ENCODE results near the gene TRPV2.

Gene TRPV2

DNA sequence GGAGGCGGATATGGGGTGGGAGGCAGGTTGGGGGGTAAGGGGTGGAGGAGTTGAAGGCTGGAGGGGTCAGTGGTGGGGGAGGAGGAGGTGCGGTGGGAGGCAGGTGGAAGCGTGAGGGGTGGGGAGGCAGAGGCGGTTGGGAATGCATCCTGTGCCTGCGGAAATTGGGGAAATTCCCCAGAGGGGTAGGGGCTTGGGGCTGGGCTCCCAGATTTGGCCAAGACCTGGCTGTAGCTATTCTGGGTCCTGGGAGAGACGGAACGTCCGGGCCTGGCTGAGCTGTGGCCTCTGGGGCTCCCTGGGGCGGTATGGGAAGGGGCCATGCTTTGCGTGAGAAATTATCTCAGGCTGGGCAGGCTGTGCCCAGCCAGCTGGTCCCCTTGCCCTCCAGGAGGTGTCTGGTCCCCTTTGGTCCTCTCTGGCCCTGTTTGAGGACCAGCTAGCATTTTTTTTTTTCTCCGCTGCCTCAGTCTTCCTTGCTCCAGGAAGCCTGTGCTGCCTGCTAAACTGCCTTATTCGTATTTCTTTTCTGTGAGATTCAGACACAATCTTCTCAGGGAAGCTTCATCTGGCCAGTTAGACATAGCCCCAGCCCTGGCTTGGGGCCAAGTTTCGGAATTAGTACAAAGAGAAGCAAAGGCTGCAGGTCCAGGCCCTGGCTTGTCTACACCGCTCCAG lies 7.3 kb upstream of the TRPV2 start:
- DNase-seq = no peak

DNA sequence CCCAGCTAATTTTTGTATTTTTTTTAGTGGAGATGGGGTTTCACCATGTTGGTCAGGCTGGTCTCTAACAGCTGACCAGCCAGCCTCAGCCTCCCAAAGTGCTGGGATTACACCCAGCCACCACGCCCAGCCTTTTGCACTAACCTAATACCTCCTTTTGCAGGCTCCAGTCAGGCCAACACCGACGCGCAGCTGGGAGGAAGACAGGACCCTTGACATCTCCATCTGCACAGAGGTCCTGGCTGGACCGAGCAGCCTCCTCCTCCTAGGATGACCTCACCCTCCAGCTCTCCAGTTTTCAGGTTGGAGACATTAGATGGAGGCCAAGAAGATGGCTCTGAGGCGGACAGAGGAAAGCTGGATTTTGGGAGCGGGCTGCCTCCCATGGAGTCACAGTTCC lies 2.0 kb downstream of the TRPV2 start:
- no peak for DNase-seq

DNA sequence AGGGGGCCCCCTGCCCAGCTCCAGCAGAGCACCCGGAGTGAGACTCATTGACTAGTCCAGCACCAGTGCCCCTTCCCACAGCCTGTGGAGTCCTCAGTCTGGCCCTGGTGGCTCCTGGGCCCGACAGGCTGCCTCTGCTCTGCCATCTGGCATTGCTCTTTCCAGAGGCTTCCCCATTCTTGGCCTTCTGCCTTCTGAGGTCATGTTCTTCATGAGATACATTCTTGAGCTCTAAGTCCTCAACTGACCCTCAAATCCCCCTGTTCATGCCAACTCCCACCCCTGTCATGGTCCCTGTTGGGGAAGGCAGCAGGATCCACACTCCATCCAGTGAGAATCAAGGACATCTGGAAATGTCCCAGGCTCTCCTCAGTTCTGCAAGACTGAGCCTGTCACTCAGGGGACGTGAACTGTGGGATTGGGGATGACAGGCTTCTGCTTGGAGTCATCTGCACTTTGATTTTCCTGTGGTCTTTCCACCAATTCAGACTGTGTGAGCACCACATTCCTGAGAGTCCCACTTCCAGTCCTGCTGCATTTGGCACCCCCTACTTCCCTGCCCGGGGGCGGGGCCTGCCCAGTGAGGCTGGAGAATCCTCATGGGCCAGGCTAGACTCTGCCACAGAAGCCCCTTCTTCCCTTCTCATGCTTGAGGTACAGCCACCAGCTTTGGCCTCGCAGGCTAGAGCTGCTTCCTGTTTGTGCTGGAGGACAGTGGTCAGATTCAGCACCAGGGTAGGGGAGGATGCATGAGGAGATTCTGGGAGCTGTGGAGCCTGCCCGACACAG lies 2.7 kb downstream of the TRPV2 start:
- no peak for DNase-seq

DNA sequence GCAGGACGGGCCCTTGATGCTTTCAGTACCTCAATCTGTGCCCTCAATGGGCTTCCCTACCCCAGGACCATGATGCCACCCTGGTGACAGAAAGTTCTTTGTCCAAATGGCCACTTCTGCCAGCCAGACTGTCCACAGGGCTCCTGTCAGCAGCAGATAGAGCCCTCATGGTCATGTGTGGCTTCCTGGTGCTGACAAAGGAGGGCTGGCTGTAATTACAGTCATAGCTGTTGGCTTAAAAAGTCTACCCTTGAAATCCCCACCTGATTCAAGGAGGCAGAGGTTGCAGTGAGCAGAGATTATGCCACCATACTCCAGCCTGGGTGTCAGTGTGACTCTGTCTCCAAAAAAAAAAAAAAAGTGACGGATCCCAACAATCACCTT lies 3.3 kb downstream of the TRPV2 start:
- peak; percentile 53 for DNase-seq

DNA sequence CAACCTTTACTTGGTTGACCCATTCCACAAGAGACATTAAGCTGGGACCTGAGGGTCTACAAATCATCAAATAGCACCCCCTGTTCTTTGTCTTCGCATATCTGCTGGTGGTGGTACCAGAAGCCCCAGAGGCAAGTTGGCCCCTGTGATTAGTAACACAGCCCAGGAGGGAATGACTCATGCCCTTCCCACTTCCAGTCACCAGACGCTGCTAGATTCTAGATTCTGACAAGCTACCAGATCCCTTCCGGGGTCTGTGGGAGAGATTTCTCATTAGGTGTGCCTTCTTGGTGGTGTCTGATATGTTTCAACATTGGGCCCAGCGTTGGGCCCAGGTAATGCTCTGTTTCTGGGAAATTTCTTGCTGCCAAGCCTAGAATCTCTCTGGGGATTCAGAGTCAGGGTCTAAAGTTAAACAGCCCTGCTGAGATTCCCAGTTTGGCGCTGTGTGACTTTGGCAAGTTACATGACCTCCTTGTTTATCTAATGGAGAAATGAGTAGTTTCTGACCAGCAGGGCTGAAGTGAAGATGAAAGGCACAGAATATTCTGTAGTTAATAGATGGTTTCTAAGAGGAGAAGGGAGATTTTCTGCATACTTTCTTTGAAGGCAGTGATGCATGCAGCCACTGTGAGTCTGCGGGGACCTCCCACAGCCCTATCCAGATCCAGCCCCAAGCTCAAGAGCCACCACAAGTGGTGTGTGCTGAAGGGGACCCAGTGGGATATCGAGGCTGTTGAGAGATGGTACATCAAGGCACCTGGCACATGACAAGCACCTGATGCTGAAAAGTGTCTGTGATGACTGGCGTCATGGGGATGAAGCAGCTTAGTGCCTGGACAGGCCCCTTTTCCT lies 3.9 kb downstream of the TRPV2 start:
- peak; percentile 93 for DNase-seq

DNA sequence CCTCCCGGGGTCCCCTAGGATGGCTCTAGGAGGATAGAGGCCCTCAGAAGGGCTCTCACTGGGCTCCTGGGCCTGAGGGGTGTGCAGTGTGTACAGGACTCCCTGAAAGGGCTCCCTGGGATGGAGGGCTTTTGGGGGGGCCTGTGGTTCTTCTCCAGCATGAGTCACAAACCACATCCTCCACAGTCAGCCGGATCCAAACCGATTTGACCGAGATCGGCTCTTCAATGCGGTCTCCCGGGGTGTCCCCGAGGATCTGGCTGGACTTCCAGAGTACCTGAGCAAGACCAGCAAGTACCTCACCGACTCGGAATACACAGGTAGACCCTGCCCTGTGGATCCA lies 4.5 kb downstream of the TRPV2 start:
- peak; percentile 72 for DNase-seq

DNA sequence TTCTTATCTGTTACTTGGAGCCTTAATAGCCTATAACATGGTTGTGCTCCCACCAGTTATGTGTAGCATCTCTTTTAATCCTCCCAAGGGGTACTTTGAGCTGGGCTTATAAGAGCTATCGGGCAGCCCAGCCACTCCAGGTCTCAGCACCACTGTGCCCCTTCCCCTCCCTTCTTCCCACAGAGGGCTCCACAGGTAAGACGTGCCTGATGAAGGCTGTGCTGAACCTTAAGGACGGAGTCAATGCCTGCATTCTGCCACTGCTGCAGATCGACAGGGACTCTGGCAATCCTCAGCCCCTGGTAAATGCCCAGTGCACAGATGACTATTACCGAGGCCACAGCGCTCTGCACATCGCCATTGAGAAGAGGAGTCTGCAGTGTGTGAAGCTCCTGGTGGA lies 7.0 kb downstream of the TRPV2 start:
- DNase-seq = no peak

DNA sequence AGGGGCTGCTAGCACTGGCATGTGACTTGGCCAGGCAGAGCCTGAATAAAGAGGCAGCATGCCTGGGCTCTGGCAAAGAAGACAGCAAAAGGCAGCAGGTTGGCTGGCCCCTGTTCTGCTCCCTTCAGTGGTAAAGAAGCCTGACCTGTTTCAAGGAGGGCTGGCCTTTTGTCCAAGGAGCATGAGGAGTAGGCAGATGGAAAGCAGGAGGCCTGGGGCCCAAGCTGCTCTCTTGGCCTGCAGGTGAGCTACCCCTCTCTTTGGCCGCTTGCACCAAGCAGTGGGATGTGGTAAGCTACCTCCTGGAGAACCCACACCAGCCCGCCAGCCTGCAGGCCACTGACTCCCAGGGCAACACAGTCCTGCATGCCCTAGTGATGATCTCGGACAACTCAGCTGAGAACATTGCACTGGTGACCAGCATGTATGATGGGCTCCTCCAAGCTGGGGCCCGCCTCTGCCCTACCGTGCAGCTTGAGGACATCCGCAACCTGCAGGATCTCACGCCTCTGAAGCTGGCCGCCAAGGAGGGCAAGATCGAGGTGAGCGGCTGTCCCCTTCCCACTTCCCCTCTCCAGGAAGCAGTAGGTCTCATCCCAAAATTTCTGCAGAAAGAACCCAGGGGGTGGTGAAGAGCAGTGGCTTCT lies 8.0 kb downstream of the TRPV2 start:
- no peak for DNase-seq

DNA sequence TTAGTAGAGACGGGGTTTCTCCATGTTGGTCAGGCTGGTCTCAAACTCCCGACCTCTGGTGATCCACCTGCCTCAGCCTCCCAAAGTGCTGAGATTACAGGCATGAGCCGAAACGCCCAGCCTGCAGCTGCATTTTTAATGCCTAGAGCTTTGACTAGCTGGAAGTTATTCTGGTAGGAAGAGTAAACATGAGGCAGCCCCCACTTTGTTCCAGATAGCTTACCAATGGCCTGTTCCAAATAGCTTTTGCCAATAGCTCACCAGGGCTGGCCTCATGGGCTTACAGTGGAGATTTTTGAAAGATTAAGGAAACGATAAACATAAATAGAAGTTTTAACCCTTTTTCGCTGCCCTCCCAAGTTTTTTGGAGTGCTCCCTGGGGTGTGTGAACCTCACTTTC lies 9.8 kb downstream of the TRPV2 start:
- no peak for DNase-seq

DNA sequence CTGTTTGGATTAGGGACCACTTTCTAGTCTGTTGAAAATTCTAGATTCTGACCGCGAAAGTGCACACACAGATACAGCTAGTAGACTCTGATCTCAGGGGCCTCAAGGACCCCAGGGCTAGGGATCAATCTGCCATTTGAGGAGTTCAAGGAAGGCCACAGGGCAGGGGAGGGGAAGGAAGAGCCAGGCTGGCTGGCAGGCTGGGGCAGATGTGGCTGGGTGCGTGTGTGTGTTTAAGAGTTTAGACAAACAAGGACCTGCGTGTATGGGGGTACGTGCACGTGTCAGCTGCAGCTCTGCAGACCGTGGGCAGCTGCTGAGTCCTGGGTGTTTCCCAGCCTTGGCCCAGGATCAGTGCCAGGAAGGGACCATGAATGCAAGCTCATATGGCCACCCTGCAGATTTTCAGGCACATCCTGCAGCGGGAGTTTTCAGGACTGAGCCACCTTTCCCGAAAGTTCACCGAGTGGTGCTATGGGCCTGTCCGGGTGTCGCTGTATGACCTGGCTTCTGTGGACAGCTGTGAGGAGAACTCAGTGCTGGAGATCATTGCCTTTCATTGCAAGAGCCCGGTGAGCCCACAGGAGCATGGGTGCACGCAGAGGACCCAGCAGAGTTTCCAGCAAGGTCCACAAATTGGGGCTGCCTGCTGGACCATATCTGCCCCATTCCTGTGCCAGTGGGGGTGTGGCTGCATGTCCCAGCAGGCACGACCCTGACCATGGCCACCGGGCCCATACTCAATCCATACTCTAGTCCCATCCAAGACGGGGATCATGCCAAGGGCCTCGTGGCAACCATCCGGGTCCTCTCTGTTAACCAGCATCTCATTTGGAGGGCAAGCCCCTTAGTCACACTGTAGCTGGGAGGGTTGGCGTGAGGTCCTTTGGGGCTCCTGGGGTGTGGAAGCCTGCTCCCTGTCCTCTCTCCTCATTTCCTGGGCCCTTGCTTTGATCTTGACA lies 10.6 kb downstream of the TRPV2 start:
- no peak for DNase-seq

DNA sequence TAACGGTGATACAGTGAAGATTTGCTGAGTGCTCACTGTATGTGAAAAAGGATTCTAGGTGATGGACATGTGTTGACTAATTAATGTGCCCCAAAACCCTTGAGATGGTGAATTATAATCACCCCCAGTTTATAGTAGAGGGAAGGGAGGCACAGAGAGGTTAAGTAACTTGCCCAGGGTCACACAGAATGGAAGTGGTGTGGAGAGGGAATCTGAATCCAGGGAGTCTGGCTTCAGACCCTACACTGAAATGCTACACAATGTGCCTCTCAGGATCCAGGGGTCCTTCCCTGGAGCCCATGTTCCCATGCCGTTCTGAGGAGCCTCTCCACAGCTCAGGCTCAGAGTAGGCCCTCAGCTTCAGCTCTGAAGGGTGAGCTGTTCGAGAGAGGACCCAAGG lies 11.6 kb downstream of the TRPV2 start:
- DNase-seq = no peak

DNA sequence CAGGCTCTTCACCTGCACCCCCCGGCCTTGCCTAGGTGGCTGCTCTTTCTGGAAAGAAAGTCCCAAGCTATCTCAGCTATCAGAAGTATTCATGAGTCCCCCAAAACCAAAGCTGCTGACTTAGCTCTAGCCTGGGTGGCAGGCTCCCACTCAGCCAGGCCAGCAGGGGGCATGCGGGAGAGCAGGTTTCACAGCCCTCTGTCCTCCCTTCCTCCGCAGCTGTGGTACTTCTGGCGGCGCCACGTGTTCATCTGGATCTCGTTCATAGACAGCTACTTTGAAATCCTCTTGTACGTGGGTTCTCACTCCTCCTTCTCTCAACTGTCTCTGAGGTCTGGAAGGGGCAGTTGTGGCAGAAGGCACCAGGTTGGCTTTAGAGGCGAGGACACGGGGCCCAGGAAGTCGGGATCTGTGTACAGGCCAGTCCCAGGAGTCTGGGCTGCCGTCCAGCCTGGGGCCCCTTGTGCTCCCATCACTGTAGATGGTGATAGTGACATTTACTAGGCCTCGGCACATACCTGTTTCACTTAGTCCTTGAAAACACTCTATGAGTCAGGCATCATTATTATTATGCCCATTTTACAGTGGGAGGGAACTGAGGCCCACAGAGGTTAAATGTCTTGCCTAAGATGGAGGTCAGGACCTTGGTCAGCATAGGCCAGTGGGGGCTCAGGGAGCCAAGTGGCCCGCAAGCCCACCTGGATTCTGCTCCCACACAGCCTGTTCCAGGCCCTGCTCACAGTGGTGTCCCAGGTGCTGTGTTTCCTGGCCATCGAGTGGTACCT lies 12.9 kb downstream of the TRPV2 start:
- no peak for DNase-seq

DNA sequence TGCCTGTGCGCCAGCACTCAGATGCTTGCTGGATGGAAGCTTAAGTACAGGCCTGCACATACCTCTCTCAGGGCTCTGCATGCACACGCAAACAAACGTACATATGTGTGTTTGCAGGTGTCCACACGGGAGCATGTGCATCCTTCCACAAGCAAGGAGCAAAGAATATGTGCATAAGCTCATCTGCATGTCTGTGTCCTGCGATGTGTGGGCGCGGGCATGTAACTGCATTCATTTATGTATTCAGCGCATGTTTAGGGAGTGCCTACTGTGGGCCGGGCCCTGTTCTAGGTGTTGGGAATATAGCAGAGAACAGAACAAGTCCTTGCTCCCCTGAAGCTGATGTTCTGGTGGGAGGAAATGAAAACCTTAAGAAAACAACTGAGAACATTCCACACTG lies 13.7 kb downstream of the TRPV2 start:
- no peak for DNase-seq

DNA sequence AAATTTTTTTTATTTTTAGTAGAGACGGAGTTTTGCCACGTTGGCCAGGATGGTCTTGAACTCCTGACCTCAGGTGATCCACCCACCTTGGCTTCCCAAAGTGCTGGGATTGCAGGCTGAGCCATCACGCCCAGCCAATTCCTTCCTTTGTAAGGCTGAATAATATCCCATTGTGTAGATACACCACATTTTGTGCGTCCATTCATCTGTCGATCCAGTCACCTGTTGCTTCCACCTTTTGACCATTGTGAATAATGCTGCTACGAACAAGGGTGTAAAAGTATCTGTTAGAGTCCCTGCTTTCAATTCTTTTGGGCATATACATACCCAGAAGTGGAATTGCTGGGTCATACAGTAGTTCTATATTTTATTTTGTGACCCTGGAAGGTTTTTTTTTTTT lies 15.3 kb downstream of the TRPV2 start:
- DNase-seq = no peak

DNA sequence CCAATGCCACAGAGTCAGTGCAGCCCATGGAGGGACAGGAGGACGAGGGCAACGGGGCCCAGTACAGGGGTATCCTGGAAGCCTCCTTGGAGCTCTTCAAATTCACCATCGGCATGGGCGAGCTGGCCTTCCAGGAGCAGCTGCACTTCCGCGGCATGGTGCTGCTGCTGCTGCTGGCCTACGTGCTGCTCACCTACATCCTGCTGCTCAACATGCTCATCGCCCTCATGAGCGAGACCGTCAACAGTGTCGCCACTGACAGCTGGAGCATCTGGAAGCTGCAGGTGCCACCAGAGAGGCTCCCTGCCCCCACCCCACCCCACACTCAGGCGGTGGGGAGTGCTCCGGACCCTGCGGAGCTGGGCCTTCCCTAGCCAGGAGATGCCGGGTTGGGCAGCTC lies 16.6 kb downstream of the TRPV2 start:
- DNase-seq = no peak

DNA sequence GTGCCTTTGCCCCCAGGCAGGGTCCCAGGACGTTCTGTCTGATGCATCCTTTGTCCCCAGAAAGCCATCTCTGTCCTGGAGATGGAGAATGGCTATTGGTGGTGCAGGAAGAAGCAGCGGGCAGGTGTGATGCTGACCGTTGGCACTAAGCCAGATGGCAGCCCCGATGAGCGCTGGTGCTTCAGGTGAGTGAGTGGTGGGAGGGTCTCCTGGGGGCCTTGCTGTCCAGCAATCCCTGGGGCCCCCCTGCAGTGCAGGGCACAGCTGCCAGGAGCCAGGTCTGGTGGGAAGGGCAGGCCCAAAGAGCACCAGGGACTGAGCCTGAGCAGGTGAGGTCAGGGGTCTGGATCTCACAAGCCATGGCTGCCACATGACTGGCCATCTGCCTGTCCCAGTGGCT lies 18.1 kb downstream of the TRPV2 start:
- DNase-seq = no peak

DNA sequence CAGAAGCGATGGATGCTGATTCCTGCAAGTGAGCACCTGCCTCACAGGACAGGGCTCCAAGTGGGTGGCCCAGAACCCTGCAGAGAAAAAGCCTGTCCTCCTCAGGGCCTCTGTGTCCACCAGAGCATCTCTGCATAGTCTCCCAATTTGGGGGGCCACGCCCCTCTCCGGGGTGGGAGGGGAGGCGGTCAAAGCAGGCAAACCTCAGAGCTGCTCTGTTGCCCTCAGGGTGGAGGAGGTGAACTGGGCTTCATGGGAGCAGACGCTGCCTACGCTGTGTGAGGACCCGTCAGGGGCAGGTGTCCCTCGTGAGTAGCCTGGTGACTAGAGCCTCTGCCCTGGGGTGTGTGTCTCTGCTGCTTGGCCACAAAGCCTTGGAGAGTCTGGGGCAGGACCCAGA lies 19.3 kb downstream of the TRPV2 start:
- DNase-seq = no peak

DNA sequence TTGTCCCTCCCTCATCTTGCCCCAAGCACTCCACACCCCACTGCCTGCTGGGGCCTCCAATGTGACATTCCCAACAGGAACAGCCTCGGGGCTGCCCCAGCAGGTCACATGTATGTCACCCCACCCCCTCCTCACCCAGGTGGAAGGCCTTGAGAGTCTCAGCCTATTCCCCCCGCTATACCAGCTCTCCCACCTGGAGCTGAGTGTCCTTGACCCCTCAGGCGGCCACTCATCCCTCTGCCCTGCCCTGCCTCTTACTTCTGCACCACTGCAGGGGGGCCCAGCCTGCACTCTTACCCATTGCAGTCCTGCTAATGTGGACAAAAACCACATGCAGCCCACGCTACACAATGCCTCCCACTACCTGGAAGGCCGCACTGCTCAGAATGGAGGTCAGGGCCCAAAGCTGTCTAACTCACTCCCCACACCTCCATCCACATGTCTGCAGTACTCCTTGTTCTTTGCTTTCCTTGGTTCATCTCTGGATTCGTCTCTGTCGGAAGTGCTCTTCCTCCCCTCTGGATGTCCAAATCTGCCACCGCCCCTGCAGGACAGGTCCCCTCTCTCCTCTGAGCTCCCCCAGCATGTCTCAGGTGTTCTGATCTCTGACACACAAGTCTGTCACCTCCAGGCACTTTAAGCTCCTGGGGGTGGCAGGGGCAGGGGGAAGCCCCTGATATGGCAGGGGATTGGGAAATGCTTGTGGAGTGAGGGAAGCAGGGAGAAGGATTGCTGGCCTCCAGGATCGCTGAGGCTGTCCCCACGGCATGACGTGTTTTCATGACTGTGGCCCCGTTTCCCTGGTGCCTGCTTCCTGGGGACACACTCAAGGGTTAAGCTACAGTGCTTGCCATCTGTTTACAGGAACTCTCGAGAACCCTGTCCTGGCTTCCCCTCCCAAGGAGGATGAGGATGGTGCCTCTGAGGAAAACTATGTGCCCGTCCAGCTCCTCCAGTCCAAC lies 20.8 kb downstream of the TRPV2 start:
- DNase-seq = no peak

DNA sequence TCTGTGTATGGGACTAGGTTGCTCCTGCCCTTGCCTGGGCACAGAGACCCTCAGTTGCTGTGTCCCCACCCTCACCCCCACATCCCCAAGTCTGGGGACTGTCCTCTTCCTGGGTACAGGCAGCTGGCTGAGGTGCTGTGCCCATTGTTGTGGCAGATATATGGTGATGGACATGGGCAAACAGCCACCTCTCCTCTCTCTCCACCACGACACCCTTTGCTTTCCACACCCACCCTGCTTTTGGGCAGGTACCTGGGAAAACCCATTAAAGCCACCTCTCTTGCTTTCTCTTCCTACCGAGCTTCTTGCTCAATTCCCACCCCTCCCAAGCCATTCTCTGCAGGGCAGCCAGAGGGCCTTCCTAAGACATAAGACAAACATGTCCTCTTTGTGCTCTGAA lies 21.7 kb downstream of the TRPV2 start:
- no peak for DNase-seq

DNA sequence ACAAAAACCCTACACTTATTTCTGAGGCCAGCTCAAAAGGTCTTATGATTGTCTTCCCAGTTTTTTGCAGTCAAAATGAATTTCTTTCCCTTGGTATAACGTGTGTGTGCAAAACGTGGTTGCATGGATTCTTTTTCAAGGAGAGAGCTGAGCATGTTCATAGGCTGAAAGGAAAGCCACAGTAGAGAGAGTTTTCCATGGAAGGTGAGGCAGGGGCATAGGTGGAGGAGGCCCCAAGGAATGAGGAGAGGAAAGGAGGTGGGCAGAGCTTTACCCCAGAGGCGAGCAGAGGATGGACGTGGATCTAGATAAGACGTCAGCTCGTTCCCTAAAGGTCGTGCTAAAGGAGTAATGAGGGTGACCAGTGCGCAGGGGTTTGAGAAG lies 22.8 kb downstream of the TRPV2 start:
- no peak for DNase-seq

Data from activated CD4-positive, alpha-beta T cell treated with anti-CD3 and anti-CD28 coated beads, Interleukin-2, amount 50 U/mL, for 16 hours (primary cell).